SU-DHL-6 (cell line): ENCODE results near the gene COQ8A.

Experiments
- EZH2phosphoT487 ChIP-seq: fragments of 200-600 bp; sonication (generic), shearing (Covaris generic); conservative IDR thresholded peaks from 2 replicates; pipeline ENCODE4 v1.6.1; 2018; ENCODE audit warnings: mild to moderate bottlenecking, antibody characterized with exemption, low read length, moderate library complexity, mixed read lengths
- TF ChIP-seq, protein P1 (sequence below): fragments of 200-600 bp; sonication (generic); IDR thresholded peaks from one replicate; pipeline ENCODE4 v1.5.1; 2017; ENCODE audit warnings: antibody characterized with exemption, mild to moderate bottlenecking, low read length, moderate library complexity; ENCODE audit not compliant: insufficient read depth, poor library complexity, severe bottlenecking

DNA sequence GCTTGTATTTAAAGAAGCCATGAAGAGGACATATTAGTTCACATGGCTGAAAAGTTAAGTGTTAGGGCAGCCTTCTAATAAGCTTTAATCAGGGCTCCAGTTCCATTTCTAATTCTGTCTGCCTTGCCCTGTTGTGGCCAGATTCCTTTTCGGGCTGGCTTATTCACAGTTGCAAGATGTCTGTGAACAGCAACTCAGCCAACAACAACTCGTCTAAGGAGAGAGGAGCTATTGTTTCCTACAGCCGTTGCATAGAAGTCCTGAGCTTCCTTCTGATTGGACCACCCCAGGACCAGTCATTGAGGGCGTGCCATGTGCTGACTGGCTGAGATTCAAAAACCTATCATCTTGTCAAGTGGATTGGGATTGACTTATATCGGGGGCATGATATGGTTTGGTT, 18.6 kb upstream of the COQ8A start:
- TF ChIP-seq, protein P1, sequence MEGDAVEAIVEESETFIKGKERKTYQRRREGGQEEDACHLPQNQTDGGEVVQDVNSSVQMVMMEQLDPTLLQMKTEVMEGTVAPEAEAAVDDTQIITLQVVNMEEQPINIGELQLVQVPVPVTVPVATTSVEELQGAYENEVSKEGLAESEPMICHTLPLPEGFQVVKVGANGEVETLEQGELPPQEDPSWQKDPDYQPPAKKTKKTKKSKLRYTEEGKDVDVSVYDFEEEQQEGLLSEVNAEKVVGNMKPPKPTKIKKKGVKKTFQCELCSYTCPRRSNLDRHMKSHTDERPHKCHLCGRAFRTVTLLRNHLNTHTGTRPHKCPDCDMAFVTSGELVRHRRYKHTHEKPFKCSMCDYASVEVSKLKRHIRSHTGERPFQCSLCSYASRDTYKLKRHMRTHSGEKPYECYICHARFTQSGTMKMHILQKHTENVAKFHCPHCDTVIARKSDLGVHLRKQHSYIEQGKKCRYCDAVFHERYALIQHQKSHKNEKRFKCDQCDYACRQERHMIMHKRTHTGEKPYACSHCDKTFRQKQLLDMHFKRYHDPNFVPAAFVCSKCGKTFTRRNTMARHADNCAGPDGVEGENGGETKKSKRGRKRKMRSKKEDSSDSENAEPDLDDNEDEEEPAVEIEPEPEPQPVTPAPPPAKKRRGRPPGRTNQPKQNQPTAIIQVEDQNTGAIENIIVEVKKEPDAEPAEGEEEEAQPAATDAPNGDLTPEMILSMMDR = no peak
- TF ChIP-seq EZH2phosphoT487 = no peak
